HCT116 (cell line): ENCODE results near the gene CFAP43. TPM values are rescaled to one million over a fixed set of nuclear protein-coding genes. Genes with fewer than 3 reads are reported as not detected.

Experiments used
- ATAC-seq: fragments of 200-7000 bp; cut with Tn5 transposase; 2 replicates; pipeline ENCODE4 v1.9.1; 2020; ENCODE audit warnings: mild to moderate bottlenecking, moderate library complexity
- BruUV-seq: library from RNA; stranded (reverse); fragments of 400-500 nt; replicated peaks from 2 replicates; lab custom pipeline; 2021; lab: Mats Ljungman, UMichigan
- CTCF ChIA-PET: fragments of 300-600 bp; sonication (Branson Sonifier 250); formaldehyde crosslinking; loops from one replicate; lab custom pipeline; 2021; ENCODE audit warnings: antibody characterized with exemption; lab: Charles Lee
- POLR2A ChIA-PET: fragments of 300-600, 350-600 bp; sonication (Branson Sonifier 250); formaldehyde crosslinking; loops from one replicate; lab custom pipeline; 2021; ENCODE audit warnings: antibody characterized with exemption; lab: Charles Lee
- RAD21 ChIA-PET, 2 experiments: fragments of 300-600 bp; sonication (Branson Sonifier 250); formaldehyde crosslinking; loops; one replicate each; lab custom pipeline; 2023; ENCODE audit warnings: low total read pairs in 2 of 2; ENCODE audit not compliant: uncharacterized antibody in 2 of 2, unreplicated experiment in 2 of 2, low non-redundant PET in 1 of 2; lab: Charles Lee
- DNase-seq: peaks from one replicate; pipeline ENCODE4 v3.0.0-alpha.2; 2010; ENCODE audit warnings: low read depth, low spot score
- H2AFZ ChIP-seq: fragments of 200-600 bp; shearing (Covaris generic), sonication (generic); 2 replicates; pipeline ENCODE4 v1.6.1; 2017; ENCODE audit warnings: low read depth, mixed run types, mixed read lengths, antibody characterized with exemption, low read length; ENCODE audit not compliant: poor library complexity, severe bottlenecking
- H3K27ac ChIP-seq: 2 replicates; pipeline ENCODE4 v1.5.1; 2012; ENCODE audit warnings: low read depth, low read length
- H3K27me3 ChIP-seq: fragments of 200-600 bp; sonication (generic); 2 replicates; pipeline ENCODE4 v1.6.1; 2016; ENCODE audit warnings: mixed run types, low read length, mixed read lengths; ENCODE audit not compliant: insufficient read depth
- H3K36me3 ChIP-seq, 2 experiments: fragments of 200-500 bp in 1 of 2; fragments of 200-600 bp in 1 of 2; sonication (Bioruptor generic) in 1 of 2; sonication (generic) in 1 of 2; 2 replicates each; pipeline versions ENCODE4 v1.5.1 to v1.6.1; 2014 to 2016; ENCODE audit warnings: low read length in 2 of 2, inconsistent platforms in 1 of 2, mixed read lengths in 1 of 2, mixed run types in 1 of 2; ENCODE audit not compliant: insufficient read depth in 2 of 2, control insufficient read depth in 1 of 2
- H3K4me1 ChIP-seq, 2 experiments: fragments of 200-600 bp in 1 of 2; sonication (generic) in 1 of 2; 2 replicates each; pipeline versions ENCODE4 v1.5.1 to v1.6.1; 2012 to 2017; ENCODE audit warnings: low read length in 2 of 2, inconsistent platforms in 1 of 2, mild to moderate bottlenecking in 1 of 2, mixed read lengths in 1 of 2, mixed run types in 1 of 2, moderate library complexity in 1 of 2; ENCODE audit not compliant: insufficient read depth in 2 of 2, control insufficient read depth in 1 of 2
- H3K4me2 ChIP-seq: fragments of 200-600 bp; sonication (generic); 2 replicates; pipeline ENCODE4 v1.6.1; 2017; ENCODE audit warnings: mixed run types, low read length, mixed read lengths
- H3K4me3 ChIP-seq, 2 experiments: fragments of 200-600 bp in 1 of 2; sonication (generic) in 1 of 2; replicated peaks in 1 of 2; 2 replicates each; pipeline ENCODE4 v1.5.1; 2011 to 2016; ENCODE audit warnings: low read length in 2 of 2, control low read depth in 1 of 2, low read depth in 1 of 2, mild to moderate bottlenecking in 1 of 2, mixed read lengths in 1 of 2, mixed run types in 1 of 2
- H3K79me2 ChIP-seq: fragments of 200-600 bp; sonication (generic); 2 replicates; pipeline ENCODE4 v1.6.1; 2017; ENCODE audit warnings: mild to moderate bottlenecking, mixed run types, low read length, moderate library complexity, mixed read lengths; ENCODE audit not compliant: insufficient read depth
- H3K9ac ChIP-seq: fragments of 200-600 bp; sonication (generic); 2 replicates; pipeline ENCODE4 v1.6.1; 2016; ENCODE audit warnings: low read length, mixed read lengths
- H3K9me2 ChIP-seq: fragments of 200-600 bp; sonication (generic), shearing (Covaris generic); 2 replicates; pipeline ENCODE4 v1.6.1; 2017; ENCODE audit warnings: mixed run types, mild to moderate bottlenecking, moderate library complexity; ENCODE audit not compliant: insufficient read depth
- H3K9me3 ChIP-seq, 2 experiments: fragments of 200-500 bp in 1 of 2; fragments of 200-600 bp in 1 of 2; sonication (Bioruptor generic) in 1 of 2; sonication (generic) in 1 of 2; 2 replicates each; pipeline ENCODE4 v1.6.1; 2014 to 2017; ENCODE audit warnings: low read length in 2 of 2, mixed read lengths in 2 of 2, inconsistent platforms in 1 of 2, low read depth in 1 of 2, mild to moderate bottlenecking in 1 of 2, mixed run types in 1 of 2, moderate library complexity in 1 of 2; ENCODE audit not compliant: control insufficient read depth in 1 of 2, insufficient read depth in 1 of 2
- H4K20me1 ChIP-seq: fragments of 200-600 bp; sonication (generic), shearing (Covaris generic); 2 replicates; pipeline ENCODE4 v1.6.1; 2017; ENCODE audit warnings: mixed run types, mild to moderate bottlenecking, moderate library complexity; ENCODE audit not compliant: insufficient read depth
- CBX3 ChIP-seq: IDR thresholded peaks from 2 replicates; pipeline ENCODE4 v1.6.1; 2012; ENCODE audit warnings: low read depth
- EGR1 ChIP-seq: IDR thresholded peaks from 2 replicates; pipeline ENCODE4 v1.6.1; 2012; ENCODE audit warnings: low read depth
- EZH2phosphoT487 ChIP-seq: fragments of 200-600 bp; IDR thresholded peaks from 2 replicates; pipeline ENCODE4 v1.6.1; 2018; ENCODE audit warnings: antibody characterized with exemption, borderline replicate concordance
- POLR2A ChIP-seq: IDR thresholded peaks from 2 replicates; pipeline ENCODE4 v1.7.0; 2011; ENCODE audit warnings: borderline replicate concordance; ENCODE audit not compliant: insufficient read depth, insufficient read length; ENCODE audit errors: extremely low read depth
- POLR2AphosphoS5 ChIP-seq: IDR thresholded peaks from 2 replicates; pipeline ENCODE4 v1.6.1; 2011; ENCODE audit warnings: mild to moderate bottlenecking, low read depth, low read length, moderate library complexity
- ZBTB33 ChIP-seq: IDR thresholded peaks from 2 replicates; pipeline ENCODE4 v1.6.1; 2011; ENCODE audit warnings: mild to moderate bottlenecking, low read length, moderate library complexity; ENCODE audit not compliant: insufficient replicate concordance; ENCODE audit errors: extremely low read depth
- intact Hi-C: fragments of 100-400 bp; cut with micrococcal nuclease; formaldehyde crosslinking; loops from 2 replicates; pipeline ENCODE4 v1.10.0; 2022
- total RNA-seq: library from RNA; stranded (reverse); gene quantifications from one replicate; pipeline ENCODE4 v1.2.1, GENCODE V29; 2021; ENCODE audit not compliant: unreplicated experiment

CFAP43 gene
- total RNA-seq, 1 experiment from 2014 or later, result 4.0 TPM

- TF ChIP-seq POLR2AphosphoS5 (no peak), POLR2A (no peak), CBX3 (no peak), EZH2phosphoT487 (no peak)
Observed at GRCh38 chr10:104101902-104102301, 130.3 kb downstream of the CFAP43 start (continued).

GRCh38 chr10:104100795-104101194 lies 131.4 kb downstream of the CFAP43 start:
- TF ChIP-seq ZBTB33 (no peak), EGR1 (no peak)
- DNase-seq, result no peak
- Histone ChIP-seq H3K27me3 (no peaks in the 10 kb centered on the region), H3K36me3 (peaks cover 0 to 4% of the 10 kb centered on the region in 2 experiments; a peak in 1 of 4 replicates), H3K9ac (no peak overlapping the region), H4K20me1 (no peaks in the 10 kb centered on the region), H3K27ac (no peak overlapping the region), H2AFZ (peak overlapping the region; percentile 61), H3K9me3 (no peaks in the 10 kb centered on the region), H3K4me2 (no peak overlapping the region), H3K9me2 (no peaks in the 10 kb centered on the region), H3K4me1 (peaks cover 0 to 22% of the 10 kb centered on the region in 2 experiments; a peak in 2 of 4 replicates), H3K79me2 (no peaks in the 10 kb centered on the region), H3K4me3 (no peak overlapping the region)
- intact Hi-C loops, result no loop called here
- ATAC-seq, result no peak
- BruUV-seq, result no TSS peak
- ChIA-PET CTCF (interaction anchor here (0.6 kb wide), 1 partner anchor 17 kb away, joined by 3 read pairs; no protein-coding TSS in a partner anchor), POLR2A (interaction anchor here (0.7 kb wide), 1 partner anchor 21 kb away, joined by 3 read pairs; the partner anchor contains the start of gene SFR1), RAD21 (no interaction called here)
